ENCODE data around the gene MOGAT2.

The MOGAT2 gene

GRCh38 chr11:75760710-75761493 lies 43.3 kb downstream of the MOGAT2 start:
- H3K27me3 ChIP-seq (ENCODE audit: insufficient read depth, low read length) = peaks cover 1% of the 10 kb centered on the region; the same call in 1 of the 2 replicates
- TF ChIP-seq CTCF (IDR thresholded peaks at IDR 0.05; ENCODE audit: low read length) = no peak
- TF ChIP-seq EZH2 (IDR thresholded peaks at IDR 0.05; ENCODE audit: borderline replicate concordance, low read length) = no peak
- H3K9ac ChIP-seq (ENCODE audit: low read length) = no peak overlapping the region

DNA sequence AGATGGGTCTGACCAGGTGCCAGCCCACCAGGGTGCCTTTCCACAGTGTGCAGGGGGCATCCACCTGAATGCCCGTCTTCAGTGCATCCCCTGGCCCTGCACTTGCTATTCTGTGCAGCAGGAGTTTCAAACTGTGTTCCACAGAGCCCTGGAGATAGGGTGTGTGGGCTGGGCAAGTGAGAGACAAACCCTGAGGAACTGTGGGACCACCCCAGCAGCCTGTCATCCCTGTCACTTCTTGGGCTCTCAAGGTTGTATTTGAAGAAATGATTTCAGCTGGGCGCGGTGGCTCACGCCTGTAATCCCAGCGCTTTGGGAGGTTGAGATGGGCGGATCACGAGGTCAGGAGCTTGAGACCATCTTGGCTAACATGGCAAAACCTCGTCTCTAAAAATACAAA lies 44.5 kb downstream of the MOGAT2 start:
- no peak for TF ChIP-seq CTCF (IDR thresholded peaks at IDR 0.05; ENCODE audit: low read length)
- no peak for TF ChIP-seq EZH2 (IDR thresholded peaks at IDR 0.05; ENCODE audit: borderline replicate concordance, low read length)
- H3K9ac ChIP-seq (ENCODE audit: low read length) = no peak overlapping the region
- no peak overlapping the region for H3K27ac ChIP-seq (ENCODE audit: low read depth, low read length, poor library complexity, severe bottlenecking)
- no peak overlapping the region for H3K4me2 ChIP-seq (ENCODE audit: low read length)
- H3K36me3 ChIP-seq (ENCODE audit: insufficient read depth, low read length) = no peaks in the 10 kb centered on the region
- no peaks in the 10 kb centered on the region for H3K27me3 ChIP-seq (ENCODE audit: insufficient read depth, low read length)
- H3K79me2 ChIP-seq (ENCODE audit: insufficient read depth, low read length) = no peaks in the 10 kb centered on the region
- no peaks in the 10 kb centered on the region for H3K9me3 ChIP-seq (ENCODE audit: low read length)
- H2AFZ ChIP-seq (ENCODE audit: low read length) = no peak overlapping the region
- H4K20me1 ChIP-seq (ENCODE audit: insufficient read depth, low read length) = no peaks in the 10 kb centered on the region
- H3K4me1 ChIP-seq (ENCODE audit: insufficient read depth, low read length, severe bottlenecking) = no peaks in the 10 kb centered on the region
- H3F3A ChIP-seq (ENCODE audit: insufficient read depth, low read length) = no peaks in the 10 kb centered on the region
- H3K9me2 ChIP-seq (ENCODE audit: low read depth, low read length) = no peaks in the 10 kb centered on the region
- no peak overlapping the region for H3K4me3 ChIP-seq (ENCODE audit: low read depth, low read length, poor library complexity, severe bottlenecking)

More at GRCh38 chr11:75760710-75761493, 43.3 kb downstream of the MOGAT2 start:
- no peaks in the 10 kb centered on the region for H4K20me1 ChIP-seq (ENCODE audit: insufficient read depth, low read length)
- no peak overlapping the region for H2AFZ ChIP-seq (ENCODE audit: low read length)
- H3F3A ChIP-seq (ENCODE audit: insufficient read depth, low read length) = no peaks in the 10 kb centered on the region
- H3K27ac ChIP-seq (ENCODE audit: low read depth, low read length, poor library complexity, severe bottlenecking) = no peak overlapping the region
- no peak overlapping the region for H3K4me2 ChIP-seq (ENCODE audit: low read length)
- H3K36me3 ChIP-seq (ENCODE audit: insufficient read depth, low read length) = no peaks in the 10 kb centered on the region
- H3K9me3 ChIP-seq (ENCODE audit: low read length) = no peaks in the 10 kb centered on the region
- H3K79me2 ChIP-seq (ENCODE audit: insufficient read depth, low read length) = no peaks in the 10 kb centered on the region
- no peaks in the 10 kb centered on the region for H3K4me1 ChIP-seq (ENCODE audit: insufficient read depth, low read length, severe bottlenecking)
- H3K4me3 ChIP-seq (ENCODE audit: low read depth, low read length, poor library complexity, severe bottlenecking) = no peak overlapping the region
- H3K9me2 ChIP-seq (ENCODE audit: low read depth, low read length) = no peaks in the 10 kb centered on the region

- Histone ChIP-seq H3K36me3 (ENCODE audit: insufficient read depth, low read length) (no peaks in the 10 kb centered on the region), H2AFZ (ENCODE audit: low read length) (no peak overlapping the region), H4K20me1 (ENCODE audit: insufficient read depth, low read length) (no peaks in the 10 kb centered on the region), H3K27ac (ENCODE audit: low read depth, low read length, poor library complexity, severe bottlenecking) (no peak overlapping the region), H3K9me3 (ENCODE audit: low read length) (no peaks in the 10 kb centered on the region), H3K4me3 (ENCODE audit: low read depth, low read length, poor library complexity, severe bottlenecking) (no peak overlapping the region), H3K27me3 (ENCODE audit: insufficient read depth, low read length) (no peaks in the 10 kb centered on the region), H3K9ac (ENCODE audit: low read length) (no peak overlapping the region), H3K9me2 (ENCODE audit: low read depth, low read length) (no peaks in the 10 kb centered on the region), H3K4me2 (ENCODE audit: low read length) (no peak overlapping the region), H3K79me2 (ENCODE audit: insufficient read depth, low read length) (no peaks in the 10 kb centered on the region), H3F3A (ENCODE audit: insufficient read depth, low read length) (no peaks in the 10 kb centered on the region), H3K4me1 (ENCODE audit: insufficient read depth, low read length, severe bottlenecking) (peaks cover 2% of the 10 kb centered on the region)
- TF ChIP-seq EZH2 (IDR thresholded peaks at IDR 0.05; ENCODE audit: borderline replicate concordance, low read length) (no peak), CTCF (IDR thresholded peaks at IDR 0.05; ENCODE audit: low read length) (no peak)
Measured at GRCh38 chr11:75762885-75763284, 45.2 kb downstream of the MOGAT2 start.
